Measurements from ENCODE around the gene CUX1. TPM values are rescaled to one million over a fixed set of nuclear protein-coding genes. Genes with fewer than 3 reads are reported as not detected.

The CUX1 gene
- total RNA-seq, 1 experiment from 2014 or later, result 53.5 TPM

GRCh38 chr7:102111061-102112041 is 293.9 kb downstream of the CUX1 start:
- peak overlapping the region; percentile 34 for H2BK5ac ChIP-seq (ENCODE audit: insufficient read length, low read length)
- TF ChIP-seq CTCF (conservative IDR thresholded peaks at IDR 0.05), result no peak
- no CpG with 5 or more reads among the region's 36 CpGs for WGBS (ENCODE audit: extremely low coverage, insufficient read length, low lambda C conversion rate)
- H3K9me3 Mint-ChIP-seq, result no peaks in the 10 kb centered on the region
- H3K14ac ChIP-seq (ENCODE audit: insufficient read depth, low read length), result peak overlapping the region; percentile 44
- H4K20me1 ChIP-seq (ENCODE audit: control insufficient read depth, insufficient read depth, insufficient read length), result no peaks in the 10 kb centered on the region
- no peaks in the 10 kb centered on the region for H3K79me1 ChIP-seq (ENCODE audit: insufficient read depth, low read depth, low read length, poor library complexity, severe bottlenecking)
- H4K5ac ChIP-seq (ENCODE audit: insufficient read length, low read depth, low read length), result no peak overlapping the region
- H2AK5ac ChIP-seq (ENCODE audit: insufficient read length, low read length), result no peak overlapping the region
- H3K56ac ChIP-seq (ENCODE audit: insufficient read length, low read depth, low read length), result no peak overlapping the region
- no peak overlapping the region for H2BK20ac ChIP-seq (ENCODE audit: low read depth, low read length, poor library complexity, severe bottlenecking)
- H3K27ac Mint-ChIP-seq, result peak overlapping the region; percentile 11 to 47 (median 34); a peak in 4 of 7 replicates
- no peak overlapping the region for H4K91ac ChIP-seq (ENCODE audit: insufficient read length, low read depth, low read length)
- H3K4me1 Mint-ChIP-seq, result peaks cover 12 to 17% of the 10 kb centered on the region in 2 experiments
- peak overlapping the region; percentile 47 for H3K18ac ChIP-seq (ENCODE audit: insufficient read length, low read depth, low read length)
- no peak overlapping the region for H2BK120ac ChIP-seq (ENCODE audit: low read depth, low read length, poor library complexity, severe bottlenecking)
- no peak overlapping the region for H2AFZ ChIP-seq (ENCODE audit: low read length)
- peak overlapping the region; percentile 28 for H3K27ac ChIP-seq (ENCODE audit: insufficient read length, low read depth, low read length)
- no peak overlapping the region for H3K4ac ChIP-seq (ENCODE audit: low read depth, low read length)
- no peak overlapping the region for H3K9ac ChIP-seq (ENCODE audit: extremely low read depth, insufficient read length, low read length)
- H3K4me2 ChIP-seq (ENCODE audit: insufficient read depth, insufficient read length, low read length), result peak overlapping the region; percentile 71
- peak; percentile 53 for DNase-seq
- H3K4me1 ChIP-seq (ENCODE audit: insufficient read depth, low read length), result no peaks in the 10 kb centered on the region
- no peak overlapping the region for H4K8ac ChIP-seq (replicated peaks; ENCODE audit: insufficient read length, low read depth, low read length)
- H3K23me2 ChIP-seq (ENCODE audit: insufficient read length, low read depth, low read length, poor library complexity, severe bottlenecking), result no peaks in the 10 kb centered on the region
- H2BK15ac ChIP-seq (ENCODE audit: low read depth, low read length), result no peak overlapping the region
- no peaks in the 10 kb centered on the region for H3K9me3 ChIP-seq (ENCODE audit: control insufficient read depth, low read depth, low read length)
- no peaks in the 10 kb centered on the region for H3K27me3 Mint-ChIP-seq (ENCODE audit: low read depth)
- H2BK12ac ChIP-seq (ENCODE audit: insufficient read length, low read depth, low read length), result no peak overlapping the region
- no peak overlapping the region for H3K23ac ChIP-seq (ENCODE audit: insufficient read length, low read depth, low read length)
- no peaks in the 10 kb centered on the region for H3K27me3 ChIP-seq (ENCODE audit: insufficient read depth, low read length)
- peaks cover 18 to 53% (median 30%) of the 10 kb centered on the region in 3 experiments; a peak in 6 of 7 replicates for H3K36me3 Mint-ChIP-seq (ENCODE audit: insufficient read depth in 1 of 3, low read depth in 3 of 3)
- H3T11ph ChIP-seq (ENCODE audit: low read length), result no peak overlapping the region
- no peaks in the 10 kb centered on the region for H3K79me2 ChIP-seq (ENCODE audit: insufficient read depth, low read length)
- H3K4me3 Mint-ChIP-seq, result peak overlapping the region in 1 of 2 experiments; percentile 25; a peak in 2 of 5 replicates

All from H9 (cell line).